ENCODE data around the gene CARD9.

Gene CARD9

GRCh38 chr9:136379891-136380290 lies 6.4 kb upstream of the CARD9 start:
- DNase-seq = no peak

GRCh38 chr9:136379401-136379800 lies 5.9 kb upstream of the CARD9 start:
- DNase-seq = no peak

- DNase-seq = no peak
These were observed 5.5 kb upstream of the CARD9 start for GRCh38 chr9:136379003-136379287.

- no peak for DNase-seq
These were observed 4.9 kb upstream of the CARD9 start for GRCh38 chr9:136378170-136379002.

GRCh38 chr9:136377341-136378169 lies 4.1 kb upstream of the CARD9 start:
- no peak for DNase-seq

- DNase-seq = no peak
These were observed 3.0 kb upstream of the CARD9 start for GRCh38 chr9:136376457-136376856.

- no peak for DNase-seq
These were observed 1.6 kb upstream of the CARD9 start for GRCh38 chr9:136375096-136375495.

- DNase-seq = no peak
These were observed 710 bp upstream of the CARD9 start for GRCh38 chr9:136374183-136374575.

GRCh38 chr9:136372561-136373299 lies 739 bp downstream of the CARD9 start:
- peak in 1 of 2 donors; percentile 57 for DNase-seq

- no peak for DNase-seq
These were observed 1.5 kb downstream of the CARD9 start for GRCh38 chr9:136372006-136372405.

- no peak for DNase-seq
These were observed 2.0 kb downstream of the CARD9 start for GRCh38 chr9:136371533-136371880.

- no peak for DNase-seq
These were observed 2.6 kb downstream of the CARD9 start for GRCh38 chr9:136370687-136371532.

GRCh38 chr9:136370037-136370436 lies 3.4 kb downstream of the CARD9 start:
- no peak for DNase-seq

- DNase-seq = no peak
These were observed 5.3 kb downstream of the CARD9 start for GRCh38 chr9:136368190-136368589.

- DNase-seq = no peak
These were observed 5.9 kb downstream of the CARD9 start for GRCh38 chr9:136367296-136368145.

GRCh38 chr9:136366826-136367225 lies 6.6 kb downstream of the CARD9 start:
- DNase-seq = no peak

- peak in 1 of 2 donors; percentile 21 for DNase-seq
These were observed 7.7 kb downstream of the CARD9 start for GRCh38 chr9:136365775-136366222.

GRCh38 chr9:136364942-136365774 lies 8.3 kb downstream of the CARD9 start:
- DNase-seq = no peak

GRCh38 chr9:136363949-136364748 lies 9.3 kb downstream of the CARD9 start:
- no peak for DNase-seq
